ENCODE results near the gene NDFIP2. TPM values are rescaled to one million over a fixed set of nuclear protein-coding genes. Genes with fewer than 3 reads are reported as not detected.

The NDFIP2 gene
- total RNA-seq, 1 experiment from 2014 or later = 49.6 TPM

GRCh38 chr13:79452239-79452913, 28.6 kb upstream of the NDFIP2 start:
- BruUV-seq (replicated peaks) = no TSS peak
- H3K9me3 ChIP-seq (ENCODE audit: control insufficient read depth in 1 of 2, insufficient read depth in 1 of 2, low read depth in 1 of 2, low read length in 2 of 2) = no peaks in the 10 kb centered on the region
- intact Hi-C loops (cut with micrococcal nuclease) = no loop called here
- peaks cover 0 to 14% of the 10 kb centered on the region in 2 experiments; a peak in 2 of 4 replicates for H3K4me1 ChIP-seq (ENCODE audit: control insufficient read depth in 1 of 2, insufficient read depth in 2 of 2, low read length in 2 of 2)
- H3K36me3 ChIP-seq (ENCODE audit: control insufficient read depth in 1 of 2, insufficient read depth in 2 of 2, low read length in 2 of 2) = no peaks in the 10 kb centered on the region
- H2AFZ ChIP-seq (ENCODE audit: low read depth, low read length, poor library complexity, severe bottlenecking) = no peak overlapping the region
- ChIA-PET POLR2A (no interaction called here), RAD21 (ENCODE audit: low non-redundant PET in 1 of 2, low total read pairs in 2 of 2, uncharacterized antibody in 2 of 2, unreplicated experiment in 2 of 2) (no interaction called here), CTCF (no interaction called here)
- no peak for TF ChIP-seq SRF (IDR thresholded peaks at IDR 0.05; ENCODE audit: low read depth)
- TF ChIP-seq CBX3 (IDR thresholded peaks at IDR 0.05; ENCODE audit: low read depth) = no peak
- TF ChIP-seq EZH2phosphoT487 (IDR thresholded peaks at IDR 0.05; ENCODE audit: borderline replicate concordance) = no peak
- no peak for TF ChIP-seq TCF7L2 (IDR thresholded peaks at IDR 0.05; ENCODE audit: borderline replicate concordance, extremely low read depth, insufficient read depth, insufficient read length)
- no peak for TF ChIP-seq EZH2 (IDR thresholded peaks at IDR 0.05)
- TF ChIP-seq MAX (IDR thresholded peaks at IDR 0.05) = no peak
- no peak for TF ChIP-seq ZNF274 (IDR thresholded peaks at IDR 0.05; ENCODE audit: low read depth, low read length)
- no peak for TF ChIP-seq FOSL1 (IDR thresholded peaks at IDR 0.05; ENCODE audit: low read depth)
- TF ChIP-seq POLR2AphosphoS5 (IDR thresholded peaks at IDR 0.05; ENCODE audit: low read depth, low read length) = no peak
- TF ChIP-seq RAD21 (IDR thresholded peaks at IDR 0.05; ENCODE audit: low read depth) = no peak
- TF ChIP-seq CEBPB (IDR thresholded peaks at IDR 0.05; ENCODE audit: low read depth) = no peak
- TF ChIP-seq CTCF (IDR thresholded peaks at IDR 0.05 in 2 of 3, conservative IDR thresholded peaks at IDR 0.05 in 1 of 3; ENCODE audit: borderline replicate concordance in 1 of 3, insufficient read depth in 1 of 3, low read depth in 2 of 3, low read length in 2 of 3) = no peak
- no peak for TF ChIP-seq SP1 (IDR thresholded peaks at IDR 0.05; ENCODE audit: low read depth)
- TF ChIP-seq EGR1 (IDR thresholded peaks at IDR 0.05; ENCODE audit: low read depth) = no peak
- TF ChIP-seq POLR2A (IDR thresholded peaks at IDR 0.05; ENCODE audit: borderline replicate concordance, extremely low read depth, insufficient read depth, insufficient read length) = no peak
- no peak for TF ChIP-seq ZBTB33 (IDR thresholded peaks at IDR 0.05; ENCODE audit: extremely low read depth, insufficient replicate concordance, low read length)
- no peak for TF ChIP-seq JUND (IDR thresholded peaks at IDR 0.05)
- TF ChIP-seq SIN3A (IDR thresholded peaks at IDR 0.05; ENCODE audit: low read depth) = no peak
- H3K4me3 ChIP-seq (replicated peaks in 1 of 2; ENCODE audit: low read depth in 1 of 2, low read length in 2 of 2) = no peak overlapping the region
- DNase-seq (ENCODE audit: low read depth, low spot score) (no peak), ATAC-seq (no peak)
- H3K9me2 ChIP-seq (ENCODE audit: insufficient read depth) = no peaks in the 10 kb centered on the region
- H3K27me3 ChIP-seq (ENCODE audit: insufficient read depth, low read length) = no peaks in the 10 kb centered on the region
- no peak overlapping the region for H3K4me2 ChIP-seq (ENCODE audit: low read length)
- H4K20me1 ChIP-seq (ENCODE audit: insufficient read depth) = no peaks in the 10 kb centered on the region
- no peak overlapping the region for H3K9ac ChIP-seq (ENCODE audit: low read length)
- H3K27ac ChIP-seq (ENCODE audit: low read depth, low read length) = no peak overlapping the region
- H3K79me2 ChIP-seq (ENCODE audit: insufficient read depth, low read length) = no peaks in the 10 kb centered on the region

Measured in HCT116 (cell line).